ENCODE measurements around the gene CDR2L.
"Not testable (repeated sequence)": the region's sequence is repeated elsewhere in the genome, so short reads cannot be mapped to it uniquely, and the experiment has no call there.

Gene CDR2L

GRCh38 chr17:74959826-74960515 lies 27.5 kb upstream of the CDR2L start:
- no peak for DNase-seq

GRCh38 chr17:74960570-74961342 lies 26.7 kb upstream of the CDR2L start:
- DNase-seq, result peak in 1 of 2 donors; percentile 32

- peak; percentile 87 to 89 for DNase-seq
Measured at GRCh38 chr17:74961657-74962350, 25.6 kb upstream of the CDR2L start.

- DNase-seq, result no peak
Measured at GRCh38 chr17:74962622-74963394, 24.6 kb upstream of the CDR2L start.

GRCh38 chr17:74963656-74964055 lies 23.8 kb upstream of the CDR2L start:
- DNase-seq, result no peak

- DNase-seq, result no peak
Measured at GRCh38 chr17:74964246-74964761, 23.1 kb upstream of the CDR2L start.

- no peak for DNase-seq
Measured at GRCh38 chr17:74964988-74965622, 22.3 kb upstream of the CDR2L start.

GRCh38 chr17:74968361-74968780 lies 19.1 kb upstream of the CDR2L start:
- no peak for DNase-seq

- not testable (repeated sequence) for DNase-seq
Measured at GRCh38 chr17:74969501-74969900, 17.9 kb upstream of the CDR2L start.

GRCh38 chr17:74970395-74970794 lies 17.0 kb upstream of the CDR2L start:
- no peak for DNase-seq

GRCh38 chr17:74971069-74971841 lies 16.2 kb upstream of the CDR2L start:
- no peak for DNase-seq

- no peak for DNase-seq
Measured at GRCh38 chr17:74971842-74972106, 15.7 kb upstream of the CDR2L start.

GRCh38 chr17:74972107-74972972 lies 15.1 kb upstream of the CDR2L start, which contains the start of gene HID1:
TSS of gene HID1 (minus strand) at chr17:74972759. CDS start at chr17:74972656, 103 bp downstream.
- peak; percentile 72 to 82 for DNase-seq

- no peak for DNase-seq
Measured at GRCh38 chr17:74972973-74973328, 14.5 kb upstream of the CDR2L start.

- no peak for DNase-seq
Measured at GRCh38 chr17:74975943-74976342, 11.5 kb upstream of the CDR2L start.

GRCh38 chr17:74977802-74978201 lies 9.6 kb upstream of the CDR2L start:
- DNase-seq, result no peak

- DNase-seq, result no peak
Measured at GRCh38 chr17:74978240-74978639, 9.2 kb upstream of the CDR2L start.

GRCh38 chr17:74979408-74980146 lies 7.9 kb upstream of the CDR2L start:
- DNase-seq, result no peak

GRCh38 chr17:74981318-74981978 lies 6.0 kb upstream of the CDR2L start:
- no peak for DNase-seq

Measured in stimulated activated CD4-positive, alpha-beta T cell treated with anti-CD3 and anti-CD28 coated beads, Interleukin-2, amount 100 ng/mL, for 48 hours (primary cell).